ENCODE measurements around the gene RGL3.
"Not testable (repeated sequence)": the region's sequence is repeated elsewhere in the genome, so short reads cannot be mapped to it uniquely, and the experiment has no call there.

Gene RGL3

GRCh38 chr19:11361771-11362731 lies 57.1 kb downstream of the RGL3 start:
- DNase-seq (ENCODE audit: low read depth in 2 of 2), result no peak

GRCh38 chr19:11361037-11361770 lies 57.9 kb downstream of the RGL3 start:
- no peak for DNase-seq (ENCODE audit: low read depth in 2 of 2)

- no peak for DNase-seq (ENCODE audit: low read depth in 2 of 2)
Measured at GRCh38 chr19:11359421-11359820, 59.7 kb downstream of the RGL3 start.

- DNase-seq (ENCODE audit: low read depth in 2 of 2), result no peak
Measured at GRCh38 chr19:11356676-11357550, 62.2 kb downstream of the RGL3 start.

GRCh38 chr19:11356074-11356397 lies 63.1 kb downstream of the RGL3 start:
- DNase-seq (ENCODE audit: low read depth in 2 of 2), result no peak

GRCh38 chr19:11355160-11356073 lies 63.7 kb downstream of the RGL3 start, which contains the start of gene PLPPR2:
Gene PLPPR2, plus strand, starts transcription at chr19:11355432. Its CDS starts 2,242 bp downstream, at chr19:11357674.
- peak; percentile 55 to 70 for DNase-seq (ENCODE audit: low read depth in 2 of 2)

- not testable (repeated sequence) for DNase-seq (ENCODE audit: low read depth in 2 of 2)
Measured at GRCh38 chr19:11354102-11354501, 65.0 kb downstream of the RGL3 start.

- DNase-seq (ENCODE audit: low read depth in 2 of 2), result no peak
Measured at GRCh38 chr19:11349171-11349570, 69.9 kb downstream of the RGL3 start.

GRCh38 chr19:11347546-11348039 lies 71.5 kb downstream of the RGL3 start:
- no peak for DNase-seq (ENCODE audit: low read depth in 2 of 2)

- DNase-seq (ENCODE audit: low read depth in 2 of 2), result peak; percentile 98 to 99
Measured at GRCh38 chr19:11346104-11346940, 72.8 kb downstream of the RGL3 start, which contains the start of the genes CCDC159 and TMEM205. Gene CCDC159, plus strand, starts transcription at chr19:11346519. Its CDS starts 88 bp downstream, at chr19:11346607. Gene TMEM205, minus strand, starts transcription at chr19:11346268. Its CDS starts 649 bp downstream, at chr19:11345619.

GRCh38 chr19:11345122-11345803 lies 73.9 kb downstream of the RGL3 start:
- DNase-seq (ENCODE audit: low read depth in 2 of 2), result no peak

Data from stimulated activated CD8-positive, alpha-beta memory T cell treated with anti-CD3 and anti-CD28 coated beads, Interleukin-7, amount 100 ng/mL, for 4 hours (primary cell).